Fibroblast of peridontal ligament (primary cell): ENCODE data around the gene BRME1.
"Not testable (repeated sequence)": the region's sequence is repeated elsewhere in the genome, so short reads cannot be mapped to it uniquely, and the experiment has no call there.

Source experiments
- DNase-seq: peaks from one replicate; pipeline ENCODE4 v3.0.0-alpha.2; 2010; ENCODE audit errors: extremely low read depth

BRME1 gene

DNA sequence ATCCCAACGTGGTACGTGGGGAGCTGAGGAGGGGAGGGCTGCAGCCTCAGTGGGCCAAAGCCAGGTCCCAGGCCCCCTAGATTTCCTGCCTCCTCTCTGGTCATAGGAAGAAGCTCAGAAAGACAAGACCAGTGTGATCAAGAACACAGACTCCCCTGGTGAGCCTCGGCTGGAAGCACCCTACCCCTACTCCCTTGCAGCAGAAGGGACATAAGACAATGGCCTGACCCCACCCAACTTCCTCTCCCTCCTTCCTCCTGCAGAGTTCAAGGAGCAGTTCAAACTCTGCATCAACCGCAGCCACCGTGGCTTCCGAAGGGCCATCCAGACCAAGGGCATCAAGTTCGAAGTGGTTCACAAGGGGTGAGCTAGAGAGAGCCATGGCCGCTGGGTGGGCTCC lies 20.8 kb upstream of the BRME1 start:
- no peak for DNase-seq

DNA sequence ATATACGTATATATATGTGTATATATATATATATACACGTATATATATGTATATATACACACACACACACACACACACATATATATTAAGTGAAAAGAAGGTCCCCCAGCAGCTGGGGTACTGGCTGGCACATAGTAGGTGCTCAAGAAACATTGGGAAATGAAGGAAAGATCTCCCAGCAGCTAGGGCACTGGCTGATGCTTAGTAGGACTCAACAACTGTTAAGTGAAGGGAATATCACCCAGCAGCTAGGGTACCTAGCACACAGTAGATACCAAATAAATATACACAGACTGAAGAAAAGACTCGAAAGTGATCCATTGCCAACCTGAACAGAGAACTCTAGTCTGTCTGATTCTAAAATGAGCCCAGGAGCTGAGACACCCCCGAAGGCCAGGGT lies 20.1 kb upstream of the BRME1 start:
- no peak for DNase-seq

DNA sequence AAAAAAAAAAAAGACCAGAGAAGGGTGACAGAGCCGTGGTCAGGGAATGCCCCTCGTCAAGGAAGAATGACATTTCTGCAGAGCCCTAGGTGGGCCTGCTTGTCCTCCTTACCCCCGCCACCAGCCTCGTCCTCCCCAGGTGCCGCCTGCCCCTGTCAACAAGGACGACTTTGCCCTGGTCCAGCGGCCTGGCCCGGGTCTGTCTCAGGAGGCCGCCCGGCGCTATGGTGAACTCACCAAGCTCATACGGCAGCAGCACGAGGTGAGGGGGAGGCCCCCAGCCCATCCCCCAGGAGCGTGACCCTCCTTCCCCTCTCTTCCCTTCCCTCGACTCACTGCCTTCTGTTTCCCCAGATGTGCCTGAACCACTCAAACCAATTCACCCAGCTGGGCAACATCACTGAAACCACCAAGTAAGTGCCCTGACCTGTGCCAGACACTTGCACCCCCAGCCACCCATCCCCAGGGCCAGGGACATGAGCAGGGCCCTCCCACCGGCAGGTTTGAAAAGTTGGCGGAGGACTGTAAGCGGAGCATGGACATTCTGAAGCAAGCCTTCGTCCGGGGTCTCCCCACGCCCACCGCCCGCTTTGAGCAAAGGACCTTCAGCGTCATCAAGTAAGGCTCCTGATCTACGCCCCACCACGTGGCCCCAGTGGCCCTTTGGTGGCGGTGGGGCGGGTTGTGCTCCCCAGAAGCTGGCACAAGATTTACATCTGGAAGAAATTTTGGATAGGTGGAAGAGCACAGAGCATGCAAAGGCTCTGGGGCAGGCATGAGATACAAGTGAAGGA lies 17.5 kb upstream of the BRME1 start:
- no peak for DNase-seq

DNA sequence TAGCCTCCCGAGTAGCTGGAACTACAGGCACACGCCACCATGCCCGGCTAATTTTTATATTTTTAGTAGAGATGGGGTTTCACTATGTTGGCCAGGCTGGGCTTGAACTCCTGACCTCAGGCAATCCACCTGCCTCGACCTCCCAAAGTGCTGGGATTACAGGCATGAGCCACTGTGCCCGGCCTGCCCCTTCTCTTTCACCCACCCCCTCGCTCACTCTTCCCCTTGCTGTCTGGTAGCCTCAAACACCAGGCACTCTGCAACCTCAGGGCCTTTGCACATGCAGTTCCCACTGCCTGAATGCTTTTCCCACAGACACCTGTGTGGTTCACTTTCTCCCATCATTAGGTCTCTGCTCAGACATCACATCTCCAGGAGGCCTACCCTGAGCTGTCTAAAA lies 16.2 kb upstream of the BRME1 start:
- DNase-seq = not testable (repeated sequence)

DNA sequence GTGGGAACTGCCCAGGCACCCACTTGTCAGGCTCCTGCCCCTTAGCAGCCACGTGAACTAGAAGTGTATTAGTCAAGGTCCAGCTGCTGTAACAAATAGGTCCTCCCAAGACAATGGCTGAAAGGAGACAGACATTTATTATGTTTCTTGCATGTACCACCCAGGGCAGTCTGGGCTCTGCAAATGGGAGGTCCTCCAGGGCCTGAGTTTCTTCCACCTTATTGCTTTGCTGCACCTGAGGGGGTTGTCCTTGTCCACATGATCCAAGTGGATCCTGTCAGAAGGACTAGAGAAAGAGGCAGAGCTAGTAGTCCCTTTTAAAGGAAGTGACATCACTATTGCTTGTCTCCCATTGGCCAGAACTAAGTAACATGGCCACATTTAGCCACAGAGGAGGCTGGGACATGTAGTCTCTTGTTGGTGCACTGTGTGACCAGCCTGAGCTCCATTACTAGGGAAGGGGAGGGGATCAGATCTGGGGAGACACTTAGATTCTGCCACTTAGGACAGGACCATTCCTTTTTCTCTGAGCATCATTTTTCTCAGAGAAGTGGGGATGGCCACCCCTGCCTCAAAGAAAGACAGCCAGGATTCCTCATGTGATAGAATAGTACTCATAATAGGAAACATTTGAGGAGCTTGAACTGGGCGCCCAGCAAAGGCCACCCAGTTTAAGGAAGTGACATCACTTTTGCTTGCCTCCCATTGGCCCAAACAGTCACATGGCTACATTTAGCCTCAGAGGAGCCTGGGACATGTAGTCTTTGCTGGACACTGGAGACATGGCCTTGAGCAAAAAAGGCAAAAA lies 15.2 kb upstream of the BRME1 start:
- DNase-seq = peak; percentile 43

DNA sequence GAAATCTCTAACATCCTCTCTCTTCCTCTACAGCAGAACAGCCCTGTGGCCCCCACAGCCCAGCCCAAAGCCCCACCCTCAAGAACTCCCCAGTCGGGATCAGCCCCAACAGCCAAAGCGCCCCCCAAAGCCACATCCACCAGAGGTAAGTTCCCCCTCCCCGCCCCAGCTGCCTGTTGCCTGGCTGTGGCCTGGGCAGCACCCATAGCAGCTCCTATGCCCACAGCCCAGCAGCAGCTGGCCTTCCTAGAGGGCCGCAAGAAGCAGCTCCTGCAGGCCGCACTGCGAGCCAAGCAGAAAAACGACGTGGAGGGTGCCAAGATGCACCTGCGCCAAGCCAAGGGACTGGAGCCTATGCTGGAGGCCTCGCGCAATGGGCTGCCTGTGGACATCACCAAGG lies 14.6 kb upstream of the BRME1 start:
- no peak for DNase-seq

DNA sequence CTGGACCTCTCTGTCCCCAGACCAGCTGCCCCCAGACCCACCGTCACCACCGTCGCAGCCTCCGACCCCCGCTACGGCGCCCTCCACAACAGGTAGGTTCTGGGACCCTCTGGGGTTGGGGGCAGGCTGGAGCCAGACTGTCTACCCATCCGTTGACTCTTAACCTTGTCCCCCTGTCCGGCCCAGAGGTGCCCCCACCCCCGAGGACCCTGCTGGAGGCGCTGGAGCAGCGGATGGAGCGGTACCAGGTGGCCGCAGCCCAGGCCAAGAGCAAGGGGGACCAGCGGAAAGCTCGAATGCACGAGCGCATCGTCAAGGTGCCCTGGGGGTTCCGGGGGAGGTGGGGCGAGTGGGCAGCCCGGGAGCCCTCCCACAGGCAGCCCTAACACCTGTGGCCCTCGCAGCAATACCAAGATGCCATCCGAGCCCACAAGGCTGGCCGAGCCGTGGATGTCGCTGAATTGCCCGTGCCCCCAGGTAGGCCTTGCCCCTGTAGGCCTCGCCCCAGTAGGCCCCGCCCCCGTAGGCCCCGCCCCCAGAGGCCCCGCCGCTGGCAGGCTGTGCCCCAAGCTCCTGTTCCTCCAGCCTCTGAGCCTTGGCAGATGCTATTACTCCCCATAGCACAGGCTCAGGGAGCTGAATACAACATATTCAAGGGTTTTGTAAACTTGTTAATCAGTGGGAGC lies 13.0 kb upstream of the BRME1 start:
- DNase-seq = no peak

DNA sequence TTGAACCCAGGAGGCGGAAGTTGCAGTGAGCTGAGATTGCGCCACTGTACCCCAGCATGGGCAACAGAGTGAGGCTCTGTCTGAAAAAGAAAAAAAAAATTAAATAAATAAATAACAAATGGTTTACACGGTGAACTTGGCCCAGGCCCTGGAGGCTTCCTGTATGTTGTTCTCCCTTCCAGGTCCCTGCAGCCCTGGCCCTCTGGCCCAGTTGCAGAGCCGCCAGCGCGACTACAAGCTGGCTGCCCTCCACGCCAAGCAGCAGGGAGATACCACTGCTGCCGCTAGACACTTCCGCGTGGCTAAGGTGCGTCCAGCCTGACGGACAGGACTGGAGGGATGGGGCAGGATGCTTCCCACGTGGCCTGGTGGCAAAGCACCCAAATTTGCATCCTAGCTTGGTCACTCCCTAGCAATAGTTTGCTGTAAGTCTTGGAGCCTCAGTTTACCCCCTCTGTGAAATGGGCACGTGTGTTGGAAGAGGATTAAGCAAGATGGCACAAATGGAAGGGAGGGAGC lies 12.0 kb upstream of the BRME1 start:
- DNase-seq = no peak

DNA sequence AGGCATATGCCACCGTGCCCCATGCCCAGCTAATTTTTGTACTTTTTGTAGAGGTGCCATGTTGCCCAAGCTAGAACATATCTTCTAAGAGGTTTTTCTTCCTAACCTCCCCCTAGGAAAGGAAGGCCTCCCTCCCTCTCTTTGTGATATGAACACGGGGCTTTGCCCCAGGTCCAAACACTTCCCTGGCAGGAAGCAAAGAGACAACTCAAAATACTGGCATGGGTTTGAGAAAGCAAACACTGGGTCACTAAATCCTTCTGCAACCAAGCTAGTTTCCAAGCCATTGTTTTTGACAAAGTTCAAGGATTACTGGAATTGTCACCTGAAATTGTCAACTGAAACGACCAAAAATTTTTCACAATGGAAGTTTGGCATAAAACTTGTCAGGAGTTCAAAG lies 8.9 kb upstream of the BRME1 start:
- DNase-seq = no peak

DNA sequence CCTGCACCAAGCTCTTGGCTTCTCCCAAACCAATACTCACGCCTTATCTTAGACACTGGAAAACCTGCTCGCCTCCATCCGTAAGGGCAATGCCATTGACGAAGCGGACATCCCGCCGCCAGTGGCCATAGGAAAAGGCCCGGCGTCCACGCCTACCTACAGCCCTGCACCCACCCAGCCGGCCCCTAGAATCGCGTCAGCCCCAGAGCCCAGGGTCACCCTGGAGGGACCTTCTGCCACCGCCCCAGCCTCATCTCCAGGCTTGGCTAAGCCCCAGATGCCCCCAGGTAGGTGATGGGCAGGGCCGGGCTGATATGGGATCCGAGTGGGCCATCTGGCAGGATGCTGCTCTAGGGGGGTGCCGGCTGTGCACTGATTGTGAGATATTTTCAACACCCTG lies 7.4 kb upstream of the BRME1 start:
- DNase-seq = no peak

DNA sequence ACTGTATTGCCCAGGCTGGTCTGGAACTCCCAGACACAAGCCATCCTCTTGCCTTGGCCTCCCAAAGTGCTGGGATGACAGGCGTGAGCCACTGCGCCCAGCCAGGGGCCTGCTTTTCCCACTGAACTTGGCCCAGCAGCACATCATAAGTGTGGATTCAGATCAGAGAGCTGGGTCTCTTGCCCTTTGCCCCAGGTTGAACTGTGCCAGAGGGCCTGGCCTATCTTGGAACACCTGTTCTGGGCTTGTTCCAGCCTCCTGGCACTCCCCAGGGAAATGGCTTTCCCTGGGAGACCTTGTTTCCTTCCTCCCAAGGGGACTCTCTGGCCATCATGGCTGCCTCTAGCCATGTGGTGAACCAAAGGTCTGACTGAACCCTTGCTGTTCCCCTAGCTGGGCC lies 3.5 kb upstream of the BRME1 start:
- DNase-seq = no peak

DNA sequence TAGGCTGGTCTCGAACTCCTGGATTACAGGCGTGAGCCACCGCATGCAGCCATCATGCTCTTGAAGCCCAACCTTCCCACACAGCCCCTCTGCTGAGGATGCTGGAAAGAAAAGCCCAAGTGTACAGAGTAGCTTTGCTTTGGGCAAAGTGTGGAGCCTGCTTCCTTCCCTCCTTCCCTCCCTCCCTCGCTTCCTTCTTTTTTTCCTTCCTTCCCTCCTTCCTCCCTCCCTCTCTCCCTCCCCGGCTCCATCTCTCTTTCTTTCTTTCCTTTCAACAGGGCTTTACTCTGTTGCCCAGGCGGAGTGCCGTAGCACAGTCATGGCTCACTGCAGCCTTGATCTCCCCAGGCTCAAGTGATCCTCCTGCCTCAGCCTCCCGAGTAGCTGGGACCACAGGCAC lies 2.8 kb upstream of the BRME1 start:
- DNase-seq = no peak

DNA sequence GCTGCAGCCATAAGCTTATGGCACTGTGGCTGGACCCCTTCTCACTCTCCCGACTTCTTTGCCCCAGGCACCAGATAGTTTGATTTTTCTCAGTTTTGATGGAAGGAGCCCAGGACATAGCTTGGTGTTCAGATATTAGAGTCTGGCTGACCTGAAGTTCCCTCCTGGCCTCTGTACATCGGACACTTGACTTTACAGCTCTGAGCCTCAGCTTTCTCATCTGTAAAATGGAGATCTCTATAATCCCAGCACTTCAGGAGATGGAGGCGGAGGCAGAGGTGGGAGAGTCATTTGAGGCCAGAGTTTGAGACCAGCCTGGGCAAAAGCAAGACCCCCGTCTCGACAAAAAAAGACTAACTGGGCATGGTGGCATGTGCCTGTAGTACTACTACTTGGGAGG lies 993 bp upstream of the BRME1 start:
- DNase-seq = no peak

DNA sequence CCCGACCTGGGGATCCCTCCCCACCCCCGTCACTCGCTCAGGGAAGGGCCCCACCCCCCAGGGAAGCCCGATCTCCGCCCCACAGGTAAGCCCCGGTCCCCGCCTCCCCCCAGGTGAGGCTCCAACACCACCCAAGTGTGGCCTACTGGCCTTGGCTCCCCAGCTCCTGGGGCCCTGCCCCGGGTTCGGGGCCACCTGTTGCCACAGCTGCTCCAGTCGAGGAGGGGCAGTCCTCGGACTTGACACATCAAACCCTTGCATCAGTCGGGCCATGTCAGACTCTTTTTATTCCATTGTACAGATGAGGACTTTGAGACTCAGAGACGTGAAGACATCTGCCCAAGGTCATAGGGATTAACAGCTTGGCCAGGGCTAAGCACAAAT lies 596 bp upstream of the BRME1 start:
- peak; percentile 8 for DNase-seq

DNA sequence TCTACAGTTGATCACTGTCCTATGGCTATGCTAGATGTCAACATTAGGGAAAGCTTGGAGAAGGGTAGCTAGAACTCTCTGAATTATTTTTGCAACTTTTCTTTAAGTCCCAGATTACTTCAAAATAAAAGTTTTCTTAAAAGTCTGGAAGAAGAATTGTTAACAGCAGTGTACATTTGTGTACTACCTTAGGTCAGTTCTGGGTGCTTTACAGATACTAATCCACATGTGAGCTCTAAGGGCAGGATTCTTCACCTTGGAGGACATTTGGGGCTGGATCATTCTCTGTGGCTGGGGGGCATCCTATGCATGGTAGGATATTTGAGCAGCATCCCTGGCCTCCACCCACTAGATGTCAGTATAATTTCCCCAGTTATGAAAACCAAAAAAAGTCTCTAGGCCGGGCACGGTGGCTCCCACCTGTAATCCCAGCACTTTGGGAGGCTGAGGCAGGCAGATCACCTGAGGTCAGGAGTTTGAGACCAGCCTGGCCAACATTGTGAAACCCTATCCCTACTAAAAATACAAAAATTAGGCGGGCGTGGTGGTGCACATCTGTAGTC lies 2.8 kb downstream of the BRME1 start:
- no peak for DNase-seq

DNA sequence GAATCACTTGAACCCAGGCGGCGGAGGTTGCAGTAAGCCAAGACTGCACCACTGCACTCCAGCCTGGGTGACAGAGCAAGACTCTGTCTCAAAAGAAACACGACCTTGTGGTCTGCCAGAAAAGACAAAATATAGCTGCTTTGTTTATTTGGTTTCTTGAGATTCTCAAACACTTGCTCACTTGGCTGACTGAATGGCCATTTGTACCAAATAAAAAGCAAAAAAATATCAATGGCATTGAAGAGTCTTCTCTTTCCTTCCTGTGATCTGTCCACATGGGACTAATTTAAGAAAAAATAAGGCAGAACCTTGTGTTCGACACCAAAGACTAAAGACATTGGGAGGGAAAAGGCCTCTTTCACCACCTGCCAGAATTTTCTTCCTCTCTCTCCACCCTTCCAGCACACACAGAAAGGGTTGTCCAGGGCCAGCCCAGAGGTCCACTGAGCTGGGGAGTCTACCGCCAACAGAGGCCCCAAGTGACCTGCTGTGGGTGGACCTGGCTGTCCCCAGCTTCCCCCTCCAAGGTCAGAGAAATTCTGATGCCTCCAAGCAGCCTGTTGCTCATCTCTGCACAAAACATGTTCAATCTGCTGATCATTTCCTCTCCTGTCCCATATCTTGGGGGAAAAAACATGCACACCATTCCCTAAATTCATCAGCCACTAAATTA lies 5.9 kb downstream of the BRME1 start:
- DNase-seq = peak; percentile 23

DNA sequence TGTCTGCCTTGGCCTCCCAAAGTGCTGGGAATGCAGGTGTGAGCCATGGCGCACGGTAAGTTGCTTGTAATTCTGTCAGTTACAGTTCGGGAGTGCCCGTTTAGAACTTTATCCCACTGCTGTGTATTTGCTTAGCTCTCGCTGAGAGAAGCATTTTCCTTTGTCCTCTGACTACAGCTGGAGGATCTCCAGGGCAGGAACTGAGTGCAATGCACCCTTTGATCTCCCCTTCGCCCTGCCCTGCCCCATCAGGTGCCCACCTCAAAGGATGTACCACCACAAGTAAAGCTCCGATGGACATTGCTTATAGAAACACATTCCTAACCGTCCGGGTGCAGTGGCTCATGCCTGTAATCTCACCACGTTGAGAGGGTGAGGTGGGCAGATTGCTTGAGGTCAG lies 6.5 kb downstream of the BRME1 start:
- no peak for DNase-seq

DNA sequence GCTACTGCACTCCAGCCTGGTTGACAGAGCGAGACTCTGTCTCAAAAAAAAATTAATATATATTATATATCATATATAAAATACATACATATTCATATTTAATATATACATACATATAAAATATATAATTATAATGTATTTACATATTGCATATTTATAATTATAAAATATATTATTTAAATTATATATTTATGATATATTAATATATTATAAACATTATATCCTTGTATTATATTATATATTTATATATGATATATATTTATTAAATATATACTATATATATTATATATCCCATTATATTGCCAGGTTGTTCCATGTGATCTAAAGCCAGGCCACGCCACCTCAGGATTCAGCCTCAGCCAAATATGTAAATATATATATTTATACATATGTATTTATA lies 9.7 kb downstream of the BRME1 start:
- no peak for DNase-seq

DNA sequence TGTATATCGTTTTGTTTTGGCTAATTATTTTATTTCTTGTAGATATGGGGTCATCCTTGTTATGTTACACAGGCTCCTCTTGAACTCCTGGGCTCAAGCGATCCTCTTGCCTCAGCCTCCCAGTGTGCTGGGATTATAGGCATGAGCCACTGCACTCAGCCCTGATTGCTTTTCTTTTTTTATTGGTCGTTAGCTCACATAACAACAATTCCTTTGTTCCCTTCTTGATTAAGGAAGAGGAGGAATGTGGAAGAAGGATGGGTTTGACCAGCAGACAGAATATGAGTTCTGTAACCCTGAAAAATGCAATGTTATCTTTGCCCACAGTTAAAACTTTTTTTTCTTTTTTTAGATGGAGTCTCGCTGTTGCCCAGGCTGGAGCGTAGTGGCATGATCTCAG lies 11.4 kb downstream of the BRME1 start:
- DNase-seq = no peak

DNA sequence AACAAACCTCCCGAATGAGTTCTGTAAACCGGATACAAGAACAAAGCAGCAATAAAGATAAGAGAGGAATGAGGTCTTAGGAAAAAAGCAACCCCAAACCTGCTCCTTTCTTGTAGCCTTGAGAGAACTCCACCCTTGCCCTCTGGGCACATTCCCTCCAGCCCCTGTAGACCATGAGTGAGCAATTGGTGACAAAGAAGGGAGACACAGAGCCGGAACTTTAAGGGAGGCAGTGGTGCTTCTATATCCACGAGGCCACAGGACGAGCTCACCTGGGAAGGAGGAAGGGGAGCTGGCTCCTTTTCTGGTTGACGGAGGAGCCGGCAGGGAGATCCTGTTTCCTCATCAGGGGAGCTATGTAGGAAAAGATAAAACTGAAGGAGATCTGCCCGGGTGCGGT lies 13.0 kb downstream of the BRME1 start:
- no peak for DNase-seq

DNA sequence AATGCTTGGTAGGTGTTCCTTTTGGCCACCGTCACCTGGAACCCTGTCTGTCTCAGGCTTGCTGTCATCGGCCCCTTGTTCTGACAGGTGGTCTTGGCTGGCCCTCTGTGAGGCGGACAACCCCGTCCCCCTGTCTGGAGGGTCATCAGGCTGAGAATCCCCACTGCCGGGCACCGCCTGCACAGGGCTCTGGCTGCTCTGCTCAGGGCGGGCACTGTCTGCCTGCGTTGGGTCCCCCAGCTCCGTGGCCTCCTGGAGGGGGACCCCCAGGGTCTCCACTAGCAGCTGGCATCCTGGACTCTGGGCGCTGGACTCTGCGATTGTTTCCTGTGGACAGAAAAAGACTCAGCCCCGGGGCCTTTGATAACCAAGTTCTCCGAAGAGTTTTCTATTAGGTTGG lies 15.8 kb downstream of the BRME1 start:
- no peak for DNase-seq

DNA sequence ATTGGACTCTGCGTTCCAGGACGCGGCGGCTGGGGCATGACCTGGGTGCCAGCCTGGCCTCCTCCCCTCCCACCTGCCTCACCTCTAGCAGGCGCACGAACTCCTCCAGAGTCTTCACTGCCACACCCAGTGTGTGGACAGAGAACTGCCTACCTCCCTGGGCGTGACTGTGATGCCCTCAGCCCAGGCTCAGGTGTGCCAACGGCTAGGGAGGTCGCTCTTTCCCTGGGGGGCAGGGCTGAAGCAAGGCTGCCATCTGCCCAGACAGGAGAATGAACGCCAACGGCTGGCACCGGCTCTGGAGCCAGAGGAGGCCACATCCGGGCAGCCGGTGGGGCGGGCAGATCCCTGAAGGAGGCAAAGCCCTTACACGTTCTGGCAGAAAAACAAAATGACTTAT lies 17.6 kb downstream of the BRME1 start:
- DNase-seq = no peak
